ENCODE measurements around the gene HORMAD2.

HORMAD2 gene

DNA sequence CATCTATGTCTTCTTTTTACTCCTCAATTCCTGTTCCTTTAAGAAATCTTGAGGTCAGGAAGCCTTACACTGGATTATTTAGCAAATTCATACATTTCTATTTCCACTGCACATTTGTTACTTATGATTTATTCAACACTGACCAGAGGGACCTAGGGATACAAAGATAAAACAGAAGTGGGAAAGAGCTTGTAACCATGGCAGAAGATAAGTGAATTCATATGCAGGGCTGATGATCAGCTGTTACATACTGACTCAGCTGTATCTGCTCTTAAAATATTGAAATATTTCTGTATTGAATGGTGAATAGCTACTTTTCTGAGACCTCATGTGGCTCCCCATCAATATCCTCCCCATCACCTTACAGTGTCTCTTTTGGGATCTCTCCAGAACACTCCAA is 25.2 kb downstream of the HORMAD2 start:
- DNase-seq (ENCODE audit: low spot score): no peak

DNA sequence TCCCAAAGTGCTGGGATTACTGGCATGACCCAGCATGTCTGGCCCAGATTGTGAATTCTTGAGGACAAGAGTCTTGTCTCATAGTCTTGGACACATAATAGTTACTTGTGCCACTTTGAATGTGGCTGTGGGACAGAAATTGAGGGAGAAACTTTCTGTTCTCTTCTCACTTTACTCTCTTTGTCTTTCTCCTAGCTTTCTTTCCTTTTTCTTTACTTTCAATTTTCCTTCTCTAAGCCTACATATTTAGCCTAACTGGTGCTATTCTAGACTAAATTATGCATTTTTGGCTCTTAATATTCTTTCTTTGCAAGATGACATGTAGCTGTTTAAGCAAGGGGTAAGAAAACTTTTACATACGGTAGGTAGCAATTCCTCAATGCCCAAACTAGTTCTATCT is 33.2 kb downstream of the HORMAD2 start:
- DNase-seq (ENCODE audit: low spot score): no peak

DNA sequence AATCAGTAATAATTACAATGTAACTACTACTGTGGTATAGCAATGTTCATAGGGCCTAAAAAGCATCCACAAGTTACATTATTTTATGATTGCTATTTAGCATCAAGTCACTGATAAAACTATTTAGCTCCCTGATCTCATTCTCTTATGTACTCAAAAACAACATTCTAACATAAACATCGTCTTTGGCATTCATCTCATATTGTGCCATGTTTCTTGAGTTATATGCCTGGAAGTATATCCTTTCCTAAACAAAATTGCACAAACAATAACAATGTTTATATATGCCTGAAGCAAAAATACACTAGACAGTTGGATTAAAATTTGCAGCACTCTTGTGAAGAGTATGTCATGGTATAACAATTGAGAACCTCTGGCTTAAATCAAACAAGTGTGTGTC is 34.1 kb downstream of the HORMAD2 start:
- no peak for DNase-seq (ENCODE audit: low spot score)

DNA sequence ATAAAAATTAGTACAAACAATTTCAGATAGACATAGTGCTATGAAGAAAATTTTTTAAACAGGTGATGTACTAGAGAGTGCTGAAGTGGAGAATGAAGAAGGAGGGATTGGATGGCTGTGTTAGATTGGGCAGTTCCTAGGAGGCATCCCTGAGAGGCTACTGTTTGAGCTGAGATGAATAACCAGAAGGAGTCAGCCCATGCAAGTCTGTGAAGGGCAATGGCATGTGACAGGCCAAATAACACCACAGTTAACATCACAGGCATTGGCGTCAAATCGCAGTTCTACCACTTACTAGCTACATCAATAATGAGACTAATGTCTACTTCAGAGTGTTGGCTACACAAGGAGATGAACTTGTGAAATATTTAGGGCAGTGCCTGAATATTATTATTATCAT is 35.4 kb downstream of the HORMAD2 start:
- DNase-seq (ENCODE audit: low spot score): peak; percentile 64

DNA sequence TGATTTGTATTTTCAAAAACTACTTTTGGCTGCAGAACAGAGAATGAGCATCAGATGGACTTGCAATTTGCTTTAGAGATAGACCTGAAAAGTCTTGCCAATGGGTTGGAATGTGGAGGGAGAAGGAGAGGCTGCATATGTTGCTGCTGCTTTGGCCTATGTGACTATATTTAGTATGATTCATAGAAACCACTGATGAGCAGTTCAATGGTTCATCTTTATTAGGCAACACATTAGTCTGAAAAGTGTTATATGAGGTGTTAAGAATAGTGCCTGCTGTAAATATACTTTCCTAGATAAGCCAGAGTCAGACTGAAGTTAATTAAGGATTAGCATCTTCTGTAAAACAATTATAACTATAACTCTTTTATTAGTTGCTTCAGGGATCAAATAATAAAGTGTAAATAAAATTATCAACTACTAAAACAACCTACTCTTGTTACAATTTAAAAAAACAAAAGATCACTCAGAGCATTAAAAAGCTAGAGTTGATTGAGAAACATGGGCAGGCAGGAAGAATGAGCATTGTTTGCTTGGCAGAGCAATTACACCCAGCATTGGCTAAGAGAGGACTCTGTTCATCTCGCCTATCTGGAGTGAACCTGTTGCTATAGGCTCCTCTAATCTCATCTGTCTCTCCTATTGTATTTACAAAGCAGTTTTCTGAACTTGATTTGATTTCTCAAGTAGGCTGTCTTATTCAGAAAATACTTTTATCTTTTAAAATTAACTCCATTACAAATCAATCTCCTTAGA is 36.3 kb downstream of the HORMAD2 start:
- peak; percentile 71 for DNase-seq (ENCODE audit: low spot score)

DNA sequence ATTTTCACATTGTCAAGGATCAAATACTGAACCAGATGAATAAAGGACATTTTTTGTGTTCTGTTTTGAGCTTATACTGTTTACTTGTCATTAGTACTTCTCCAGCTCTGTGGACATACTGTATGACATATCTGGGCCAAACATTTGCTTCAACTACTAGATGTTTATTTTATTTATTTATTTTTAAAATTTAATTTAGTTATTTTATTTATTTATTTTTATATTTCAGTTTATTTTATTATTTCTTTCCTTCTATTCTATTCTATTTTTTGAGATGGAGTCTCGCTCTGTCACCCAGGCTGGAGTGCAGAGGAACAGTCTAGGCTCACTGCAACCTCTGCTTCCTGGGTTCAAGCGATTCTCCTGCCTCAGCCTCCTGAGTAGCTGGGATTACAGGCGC is 37.0 kb downstream of the HORMAD2 start:
- DNase-seq (ENCODE audit: low spot score): no peak

DNA sequence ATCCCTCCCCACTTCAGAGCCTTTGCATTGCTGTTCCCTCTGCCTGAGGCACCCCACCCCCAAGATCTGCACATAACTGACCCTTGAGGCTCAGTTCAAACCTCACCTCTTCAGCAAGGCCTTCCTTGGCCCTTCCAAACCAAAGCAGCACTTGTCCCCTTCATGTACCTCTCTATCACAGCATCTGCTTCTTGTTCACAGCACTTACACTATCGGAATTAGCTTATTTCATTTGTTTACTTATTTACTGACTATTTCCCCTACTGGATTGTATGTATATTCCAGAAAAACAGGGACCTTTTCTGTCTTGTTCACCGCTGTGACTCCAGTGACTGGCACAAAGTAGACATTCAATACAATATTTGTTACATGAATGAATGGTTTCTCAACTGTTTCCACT is 38.0 kb downstream of the HORMAD2 start:
- DNase-seq (ENCODE audit: low spot score): no peak

DNA sequence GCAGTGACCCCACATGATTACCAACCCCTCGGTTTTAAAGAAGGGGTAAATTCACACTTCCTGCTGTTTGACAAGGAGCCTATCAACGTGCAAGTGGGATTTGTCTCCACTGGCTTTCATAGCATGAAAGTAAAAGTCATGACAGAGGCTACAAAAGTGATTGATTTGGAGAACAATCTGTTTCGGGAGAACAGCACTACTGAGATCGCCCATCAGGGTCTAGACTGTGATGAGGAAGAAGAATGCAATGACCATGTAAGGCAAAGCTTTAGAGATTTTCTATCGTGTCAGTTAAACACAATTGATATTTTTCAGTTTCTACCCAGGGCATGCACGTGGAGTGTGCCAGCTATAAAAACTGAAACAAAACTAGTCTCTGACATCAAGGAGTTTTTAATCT is 41.7 kb downstream of the HORMAD2 start:
- no peak for DNase-seq (ENCODE audit: low spot score)

DNA sequence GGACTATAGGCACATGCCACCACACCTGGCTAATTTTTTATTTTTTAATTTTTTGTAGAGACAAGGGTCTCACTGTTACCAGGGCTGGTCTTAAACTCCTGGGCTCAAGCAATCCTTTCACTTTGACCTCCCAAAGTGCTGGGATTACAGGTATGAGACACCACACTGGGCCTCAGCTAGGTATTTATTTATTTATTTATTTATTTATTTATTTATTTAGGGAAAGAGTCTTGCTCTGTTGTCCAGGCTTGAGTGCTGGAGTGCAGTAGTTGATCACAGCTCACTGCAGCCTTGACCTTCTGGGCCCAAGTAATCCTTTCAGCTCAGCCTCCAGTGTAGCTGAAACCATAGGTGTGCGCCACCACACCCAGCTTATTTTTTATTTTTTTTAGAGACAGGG is 43.2 kb downstream of the HORMAD2 start:
- no peak for DNase-seq (ENCODE audit: low spot score)

DNA sequence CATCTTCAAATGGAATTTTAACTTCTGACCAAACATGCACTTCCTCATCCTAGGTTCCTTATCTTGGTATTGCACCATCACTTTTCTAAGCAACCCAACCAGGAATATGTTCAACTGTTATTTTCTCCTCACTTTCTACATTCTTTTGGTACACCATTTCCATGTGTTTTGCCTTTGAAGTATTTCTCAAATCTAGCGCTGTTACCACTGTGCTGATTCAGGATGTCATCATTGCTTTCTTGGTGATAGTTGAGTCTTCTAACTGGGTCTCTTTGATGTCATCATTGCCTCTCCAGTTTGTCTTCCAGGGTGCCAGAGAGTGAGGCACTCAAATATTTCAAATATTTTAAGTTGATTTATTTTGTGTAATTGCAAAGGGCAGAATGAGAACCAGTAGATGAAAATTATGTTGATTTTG is 47.5 kb downstream of the HORMAD2 start:
- peak; percentile 4 for DNase-seq (ENCODE audit: low spot score)

DNA sequence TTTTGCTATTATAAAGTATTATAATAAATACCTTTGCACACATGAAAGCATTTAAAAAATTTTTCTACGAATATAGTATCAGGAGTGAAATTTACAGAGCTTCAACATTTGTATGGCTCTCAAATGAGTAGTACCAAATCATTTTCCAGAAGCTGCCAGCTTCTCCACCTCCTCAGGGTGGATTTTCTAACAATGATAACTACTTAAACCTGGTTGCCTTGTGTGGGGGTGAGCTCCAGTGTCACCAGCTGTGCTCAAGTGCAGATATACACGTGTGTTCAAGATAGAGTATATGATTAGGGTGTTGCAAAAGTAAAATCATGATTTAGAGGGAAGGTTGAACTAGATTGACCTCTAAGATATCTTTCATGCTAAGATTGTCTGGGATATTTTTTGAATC is 48.2 kb downstream of the HORMAD2 start:
- no peak for DNase-seq (ENCODE audit: low spot score)

DNA sequence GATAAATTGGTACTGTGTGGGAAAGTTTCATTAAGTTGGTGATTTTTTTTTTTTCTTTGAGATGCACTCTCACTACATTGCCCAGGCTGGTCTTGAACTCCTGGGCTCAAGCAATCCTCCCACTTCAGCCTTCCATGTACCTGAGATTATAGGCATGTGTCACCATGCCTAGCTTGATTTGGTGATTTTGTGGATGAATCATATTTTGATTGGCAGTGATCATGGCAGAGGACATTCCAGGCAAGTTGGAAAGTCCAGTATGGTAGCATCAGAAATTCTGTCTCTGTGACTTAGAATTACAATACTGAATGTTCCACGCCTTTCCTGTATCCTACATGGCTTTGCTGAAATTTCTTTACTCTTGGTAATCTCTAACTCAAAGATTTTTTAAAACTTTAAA is 49.4 kb downstream of the HORMAD2 start:
- peak; percentile 51 for DNase-seq (ENCODE audit: low spot score)

DNA sequence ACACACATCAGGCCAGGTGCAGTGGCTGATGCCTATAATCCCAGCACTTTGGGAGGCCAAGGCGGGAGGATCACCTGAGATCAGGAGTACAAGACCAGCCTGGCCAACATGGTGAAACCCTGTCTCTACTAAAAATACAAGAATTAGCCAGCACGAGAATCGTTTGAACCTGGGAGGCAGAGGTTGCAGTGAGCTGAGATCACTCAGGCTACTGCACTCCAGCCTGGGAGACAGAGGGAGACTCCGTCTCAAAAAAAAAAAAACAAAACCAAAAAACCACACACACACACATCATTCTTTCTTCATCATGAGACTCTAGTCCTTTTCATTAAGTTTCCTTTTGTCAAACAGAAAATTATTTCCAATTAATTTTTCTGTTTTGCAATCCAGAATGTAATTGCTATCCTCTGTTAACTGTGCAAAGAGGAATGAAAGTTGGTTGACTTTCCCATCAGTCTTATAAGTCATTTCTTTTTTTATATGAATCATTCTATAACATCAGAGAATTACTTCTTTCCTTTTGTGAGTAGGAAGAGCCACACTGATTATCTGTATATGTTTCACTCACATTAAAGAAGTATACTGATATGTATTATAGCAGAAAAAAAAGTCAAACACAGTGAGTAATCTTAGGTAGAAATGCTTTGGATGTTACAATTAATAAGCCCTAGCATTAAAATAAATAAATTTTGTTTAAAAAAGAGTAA is 52.2 kb downstream of the HORMAD2 start:
- DNase-seq (ENCODE audit: low spot score): no peak

DNA sequence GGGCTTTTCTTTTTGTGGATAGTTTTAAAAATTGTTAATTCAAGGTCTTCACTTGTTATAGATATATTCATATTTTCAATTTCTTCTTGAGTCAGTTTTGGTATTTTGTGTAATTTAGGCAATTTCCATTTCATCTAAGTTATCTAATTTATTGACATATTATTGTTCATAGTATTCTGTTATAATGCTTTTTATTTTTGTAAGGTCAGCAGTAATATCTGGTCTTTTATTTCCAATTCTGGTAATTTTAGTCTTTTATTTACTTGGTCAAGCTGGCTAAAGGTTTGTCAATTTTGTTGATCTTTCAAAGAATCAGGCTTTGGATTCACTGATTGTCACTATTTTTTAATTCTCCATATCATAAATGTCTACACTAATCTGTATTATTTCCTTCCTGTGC is 60.1 kb downstream of the HORMAD2 start:
- no peak for DNase-seq (ENCODE audit: low spot score)

DNA sequence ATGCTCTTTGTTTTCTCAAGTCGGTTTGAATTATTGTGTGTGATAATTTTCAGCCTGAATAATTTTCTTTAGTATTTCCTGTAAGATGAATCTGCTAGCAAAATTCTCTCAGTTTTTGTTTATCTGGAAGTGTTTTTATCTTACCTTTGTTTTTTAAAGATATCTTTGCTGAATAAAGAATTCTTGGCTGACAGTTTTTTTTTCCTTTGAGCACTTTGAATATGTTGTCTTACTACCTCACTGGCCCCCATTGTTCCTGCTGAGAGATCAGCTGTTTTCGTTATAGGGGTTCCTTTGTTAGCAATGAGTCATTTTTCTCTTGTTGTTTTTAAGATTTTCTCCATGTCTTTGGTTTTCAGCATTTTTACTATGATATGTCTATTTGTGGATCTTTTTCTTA is 63.0 kb downstream of the HORMAD2 start:
- no peak for DNase-seq (ENCODE audit: low spot score)

DNA sequence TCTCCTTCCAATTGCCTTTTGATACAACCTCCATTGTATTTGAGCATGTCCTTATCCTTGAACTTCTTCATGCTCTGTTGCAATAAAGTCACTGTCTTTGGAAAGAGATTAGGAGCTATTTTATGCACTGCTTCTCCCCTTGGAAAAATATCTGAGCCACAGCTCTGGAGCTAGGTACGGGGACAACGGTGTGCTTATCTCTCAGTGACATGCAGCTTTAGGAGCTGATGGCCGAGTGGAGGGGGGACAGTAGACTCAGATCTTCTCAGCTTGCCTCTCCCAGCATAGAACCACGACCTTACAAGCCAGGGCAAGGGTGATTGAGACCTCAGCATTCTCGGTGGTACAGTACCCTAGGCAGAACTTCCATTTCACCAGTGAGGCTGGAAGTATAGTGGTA is 64.1 kb downstream of the HORMAD2 start:
- no peak for DNase-seq (ENCODE audit: low spot score)

DNA sequence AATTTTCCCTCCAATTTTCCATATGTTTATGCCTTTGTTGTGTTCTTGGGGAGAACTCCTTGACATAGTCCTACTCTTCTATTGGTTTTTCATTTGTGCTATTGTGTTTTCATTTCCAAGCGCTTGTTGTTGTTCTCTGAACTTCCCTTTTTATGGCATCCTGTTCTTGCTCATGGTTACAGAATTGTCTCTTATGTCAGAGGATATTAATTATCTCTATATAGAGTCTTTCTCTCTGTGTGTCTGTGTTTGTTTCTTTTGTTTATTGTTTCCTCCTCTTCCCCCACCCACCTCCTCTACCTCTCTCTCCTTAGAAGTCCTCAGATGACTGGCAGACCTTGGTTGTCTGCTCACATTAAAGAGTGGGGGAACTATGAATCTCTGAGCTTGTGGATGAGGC is 69.9 kb downstream of the HORMAD2 start:
- no peak for DNase-seq (ENCODE audit: low spot score)

DNA sequence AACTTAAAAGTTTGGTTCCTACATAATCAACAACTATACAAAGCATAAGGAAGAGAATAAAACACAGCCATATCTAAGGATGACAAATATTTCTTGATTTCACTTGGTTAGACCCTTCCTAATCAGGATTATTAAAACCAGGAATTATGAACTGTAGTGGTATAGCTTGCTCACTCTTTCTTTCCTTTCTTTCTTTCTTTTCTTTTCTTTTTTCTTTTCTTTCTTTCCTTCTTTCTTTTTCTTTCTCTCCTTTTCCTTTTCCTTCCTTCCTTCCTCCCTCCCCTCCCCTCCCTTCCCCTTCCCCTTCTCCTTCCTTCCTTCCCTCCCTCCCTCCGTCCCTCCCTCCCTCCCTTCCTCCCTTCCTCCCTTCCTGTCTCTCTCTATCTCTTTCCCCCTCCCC is 78.0 kb downstream of the HORMAD2 start:
- DNase-seq (ENCODE audit: low spot score): no peak

DNA sequence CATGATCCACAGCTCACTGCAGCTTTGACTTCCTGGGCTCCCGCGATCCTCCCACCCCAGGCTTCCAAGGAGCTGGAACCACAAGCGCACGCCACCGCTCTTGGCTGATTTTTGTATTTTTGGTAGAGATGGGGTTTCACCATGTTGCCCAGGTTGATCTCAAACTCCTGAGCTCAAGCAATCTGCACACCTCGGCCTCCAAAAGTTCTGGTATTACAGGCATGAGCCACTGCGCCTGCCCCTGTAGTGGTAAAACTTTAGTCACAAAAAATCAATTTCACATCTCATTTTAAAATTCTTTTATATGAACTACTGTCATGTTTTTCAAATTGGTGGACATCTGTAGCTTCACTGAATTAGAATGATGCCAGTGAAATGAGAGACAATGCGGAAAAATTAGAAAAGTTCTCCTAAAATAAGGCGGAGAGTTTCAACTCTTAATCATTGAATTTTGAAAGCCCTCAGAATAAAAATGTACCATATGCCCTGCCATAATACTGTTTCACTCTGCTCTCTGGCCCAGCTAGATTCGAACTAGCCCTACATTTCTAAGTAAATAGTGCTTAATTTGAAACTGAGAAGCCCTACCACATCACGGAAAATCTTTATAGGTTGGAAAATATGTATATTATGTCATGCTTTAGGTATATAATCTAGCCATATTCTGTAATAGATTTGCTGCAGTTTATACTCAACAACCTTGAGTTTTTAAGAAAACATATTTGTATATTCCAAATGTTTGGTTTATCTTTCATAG is 78.7 kb downstream of the HORMAD2 start:
- DNase-seq (ENCODE audit: low spot score): no peak

DNA sequence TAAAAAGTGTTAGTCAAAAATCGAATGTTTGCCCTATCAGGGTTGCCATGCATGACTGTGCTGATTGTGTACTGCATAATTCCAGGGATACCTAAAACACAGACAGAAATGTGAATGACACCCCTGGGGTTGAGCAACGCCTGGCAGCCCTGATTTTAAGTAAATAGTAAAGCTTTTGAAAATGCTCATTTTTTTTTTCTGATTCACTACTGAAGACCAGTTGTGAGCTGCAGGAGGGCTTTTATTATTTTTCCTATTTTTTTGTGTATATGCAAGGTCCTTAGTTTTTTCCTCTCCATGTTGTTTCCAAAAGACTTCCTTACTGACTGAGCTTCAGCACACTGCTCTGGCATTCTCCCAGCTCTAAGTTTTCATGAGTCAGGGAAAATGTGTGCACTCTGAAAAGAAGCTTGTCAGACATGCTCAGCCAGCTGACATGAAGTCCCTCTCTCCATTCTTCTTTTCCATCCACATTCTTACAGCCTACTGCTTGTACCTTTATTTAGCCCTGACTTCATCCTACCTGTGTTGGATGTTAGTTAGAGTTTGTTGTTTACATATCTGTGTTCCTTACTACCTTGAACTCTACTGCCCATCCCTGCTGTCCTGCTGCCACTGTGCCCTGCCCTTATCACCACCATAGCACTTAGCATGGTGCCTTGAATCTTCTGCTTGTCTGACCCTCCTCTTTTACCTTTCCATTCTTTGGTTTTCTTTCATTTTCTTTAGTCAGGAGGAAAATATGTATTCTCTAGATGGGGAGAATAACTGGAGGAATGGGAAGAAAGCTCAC is 79.5 kb downstream of the HORMAD2 start:
- DNase-seq (ENCODE audit: low spot score): peak; percentile 72

DNA sequence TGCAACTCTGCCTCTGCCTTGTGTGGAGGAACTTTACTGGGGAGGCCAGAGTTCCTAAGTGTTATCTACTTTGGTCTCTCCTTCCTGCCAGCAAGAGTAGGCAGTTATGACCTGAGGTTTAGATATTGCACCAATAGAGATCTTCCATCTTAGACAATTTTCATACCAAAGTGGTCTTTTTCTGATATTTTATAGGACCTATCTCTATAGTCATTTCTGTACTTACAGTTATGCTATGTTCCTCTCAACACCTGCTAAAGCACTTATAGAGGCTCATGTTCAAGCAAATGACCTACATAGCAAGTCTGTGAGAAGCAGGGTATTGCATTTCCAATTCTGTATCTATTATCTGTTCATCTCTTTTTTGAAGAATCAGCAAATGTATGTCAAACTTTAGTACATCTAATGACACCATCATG is 80.8 kb downstream of the HORMAD2 start:
- DNase-seq (ENCODE audit: low spot score): no peak

DNA sequence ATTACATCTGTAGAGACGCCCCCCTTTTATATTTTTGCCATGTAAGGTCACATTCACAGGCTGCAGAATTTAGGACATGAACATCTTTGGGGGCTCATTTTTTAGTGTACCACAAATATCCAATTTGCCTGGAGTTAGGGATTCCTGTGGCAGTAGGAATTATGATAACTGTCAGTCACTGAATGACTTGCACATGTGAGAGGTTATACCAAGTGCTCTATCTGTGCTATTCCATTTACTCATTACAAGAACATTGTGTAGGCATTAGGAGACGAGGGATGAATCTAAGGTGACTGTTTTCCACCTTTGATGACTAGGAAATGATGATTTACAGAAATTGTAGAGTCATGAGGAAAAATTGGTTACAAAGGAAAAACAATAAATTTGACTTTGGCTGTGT is 87.0 kb downstream of the HORMAD2 start:
- DNase-seq (ENCODE audit: low spot score): no peak

Data from kidney tubule cell (primary cell).